ENCODE results near the gene GPR137C.

Gene GPR137C

DNA sequence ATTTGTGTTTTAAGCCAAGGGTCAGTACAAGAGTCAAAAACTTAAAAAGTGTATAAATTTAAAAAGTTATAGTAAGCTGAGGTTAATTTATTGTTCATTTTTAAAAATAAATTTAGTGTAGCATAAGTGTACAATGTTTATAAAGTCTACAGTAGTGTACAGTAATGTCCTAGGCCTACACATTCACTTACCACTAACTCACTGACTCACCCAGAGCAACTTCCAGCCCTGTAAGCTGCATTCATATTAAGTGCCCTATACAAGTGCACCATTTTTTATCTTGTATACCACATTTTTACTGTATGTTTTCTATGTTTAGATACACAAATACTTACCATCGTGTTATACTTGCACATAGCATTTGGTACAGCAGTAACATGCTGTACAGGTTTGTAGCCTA is 37.7 kb downstream of the GPR137C start:
- ChIA-PET CTCF (no interaction called here), POLR2A (ENCODE audit: low non-redundant PET) (no interaction called here)
- TF ChIP-seq, protein P1, sequence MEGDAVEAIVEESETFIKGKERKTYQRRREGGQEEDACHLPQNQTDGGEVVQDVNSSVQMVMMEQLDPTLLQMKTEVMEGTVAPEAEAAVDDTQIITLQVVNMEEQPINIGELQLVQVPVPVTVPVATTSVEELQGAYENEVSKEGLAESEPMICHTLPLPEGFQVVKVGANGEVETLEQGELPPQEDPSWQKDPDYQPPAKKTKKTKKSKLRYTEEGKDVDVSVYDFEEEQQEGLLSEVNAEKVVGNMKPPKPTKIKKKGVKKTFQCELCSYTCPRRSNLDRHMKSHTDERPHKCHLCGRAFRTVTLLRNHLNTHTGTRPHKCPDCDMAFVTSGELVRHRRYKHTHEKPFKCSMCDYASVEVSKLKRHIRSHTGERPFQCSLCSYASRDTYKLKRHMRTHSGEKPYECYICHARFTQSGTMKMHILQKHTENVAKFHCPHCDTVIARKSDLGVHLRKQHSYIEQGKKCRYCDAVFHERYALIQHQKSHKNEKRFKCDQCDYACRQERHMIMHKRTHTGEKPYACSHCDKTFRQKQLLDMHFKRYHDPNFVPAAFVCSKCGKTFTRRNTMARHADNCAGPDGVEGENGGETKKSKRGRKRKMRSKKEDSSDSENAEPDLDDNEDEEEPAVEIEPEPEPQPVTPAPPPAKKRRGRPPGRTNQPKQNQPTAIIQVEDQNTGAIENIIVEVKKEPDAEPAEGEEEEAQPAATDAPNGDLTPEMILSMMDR (conservative IDR thresholded peaks at IDR 0.05; ENCODE audit: low read depth): no peak
- DNase-seq (ENCODE audit: low spot score): no peak
- H3K27ac ChIP-seq: no peak overlapping the region

DNA sequence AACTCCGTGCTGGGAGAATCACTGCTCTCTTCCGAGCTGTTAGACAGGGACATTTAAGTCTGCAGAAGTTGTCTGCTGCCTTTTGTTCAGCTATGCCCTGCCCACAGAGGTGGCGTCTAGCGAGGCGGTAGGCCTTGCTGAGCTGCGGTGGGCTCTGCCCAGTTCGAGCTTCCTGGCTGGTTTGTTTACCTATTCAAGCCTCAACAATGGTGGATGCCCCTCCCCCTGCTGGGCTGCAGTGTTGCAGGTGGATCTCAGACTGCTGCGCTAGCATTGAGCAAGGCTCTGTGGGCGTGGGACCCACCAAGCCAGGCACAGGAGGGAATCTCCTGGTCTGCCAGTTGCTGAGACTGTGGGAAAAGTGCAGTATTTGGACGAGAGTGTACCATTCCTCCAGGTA is 43.7 kb downstream of the GPR137C start:
- TF ChIP-seq, protein P1 (conservative IDR thresholded peaks at IDR 0.05; ENCODE audit: low read depth): no peak
- no peak overlapping the region for H3K27ac ChIP-seq
- DNase-seq (ENCODE audit: low spot score): no peak
- POLR2A ChIA-PET (ENCODE audit: low non-redundant PET): no interaction called here
- CTCF ChIA-PET: interaction anchor here (0.7 kb wide), 1 partner anchor 413 kb away, joined by 3 read pairs; no protein-coding TSS in a partner anchor

DNA sequence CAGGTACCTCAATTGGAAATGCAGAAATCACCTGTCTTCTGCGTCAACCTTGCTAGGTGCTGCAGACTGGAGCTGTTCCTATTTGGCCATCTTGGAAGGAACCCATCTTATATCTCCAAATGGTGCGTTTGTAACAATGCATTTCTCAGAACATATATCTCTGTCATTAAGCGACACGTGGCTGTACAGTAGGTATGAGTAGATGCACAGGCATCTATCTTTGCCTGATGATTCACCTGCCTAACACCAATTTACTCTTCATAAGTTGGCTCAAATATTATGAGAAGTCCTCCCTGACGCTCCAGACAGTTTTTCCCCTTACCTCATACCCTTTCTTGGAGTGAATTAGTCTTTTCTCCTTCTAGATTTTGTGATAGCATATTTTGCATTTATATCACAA is 44.2 kb downstream of the GPR137C start:
- CTCF ChIA-PET: interaction anchor here (0.6 kb wide), 1 partner anchor 52 kb away, joined by 3 read pairs; no protein-coding TSS in a partner anchor
- POLR2A ChIA-PET (ENCODE audit: low non-redundant PET): no interaction called here
- DNase-seq (ENCODE audit: low spot score): peak; percentile 54
- TF ChIP-seq, protein P1 (conservative IDR thresholded peaks at IDR 0.05; ENCODE audit: low read depth): no peak
- H3K27ac ChIP-seq: no peak overlapping the region

DNA sequence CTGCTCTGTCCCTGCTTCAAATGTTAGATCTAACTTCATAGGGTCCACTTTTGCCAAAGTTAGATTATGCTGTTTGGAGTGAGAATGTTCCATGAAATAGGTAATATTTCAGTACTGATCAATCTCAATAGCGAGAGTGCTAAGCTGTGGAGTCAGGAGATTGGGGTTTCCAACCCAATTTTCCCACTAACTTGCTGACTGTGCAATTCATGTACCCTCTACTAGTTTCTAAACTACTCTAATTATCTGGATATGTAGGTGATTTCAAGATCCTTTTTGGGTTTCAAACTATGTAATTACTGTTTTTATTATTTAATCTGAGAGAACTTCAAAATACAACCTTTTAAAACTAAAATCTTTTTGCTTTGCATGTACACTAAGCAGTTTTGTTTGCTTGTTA is 45.9 kb downstream of the GPR137C start:
- DNase-seq (ENCODE audit: low spot score): no peak
- ChIA-PET POLR2A (ENCODE audit: low non-redundant PET) (no interaction called here), CTCF (no interaction called here)
- TF ChIP-seq, protein P1 (conservative IDR thresholded peaks at IDR 0.05; ENCODE audit: low read depth): no peak
- no peak overlapping the region for H3K27ac ChIP-seq

DNA sequence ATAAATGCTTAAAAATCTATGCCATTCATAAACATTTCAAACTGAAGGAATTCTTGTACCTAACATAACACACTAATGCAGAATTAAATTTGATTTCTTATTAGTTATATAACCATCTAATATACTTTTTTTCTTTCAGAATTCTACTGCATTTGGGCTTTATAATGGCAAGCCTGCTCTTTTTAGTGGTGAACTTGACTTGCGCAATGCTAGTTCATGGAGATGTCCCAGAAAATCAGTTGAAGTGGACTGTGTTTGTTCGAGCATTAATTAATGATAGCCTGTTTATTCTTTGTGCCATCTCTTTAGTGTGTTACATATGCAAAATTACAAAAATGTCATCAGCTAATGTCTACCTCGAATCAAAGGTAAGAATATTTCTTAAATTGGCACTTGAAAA is 47.3 kb downstream of the GPR137C start:
- ChIA-PET POLR2A (ENCODE audit: low non-redundant PET) (no interaction called here), CTCF (no interaction called here)
- H3K27ac ChIP-seq: no peak overlapping the region
- no peak for DNase-seq (ENCODE audit: low spot score)
- TF ChIP-seq, protein P1 (conservative IDR thresholded peaks at IDR 0.05; ENCODE audit: low read depth): no peak

DNA sequence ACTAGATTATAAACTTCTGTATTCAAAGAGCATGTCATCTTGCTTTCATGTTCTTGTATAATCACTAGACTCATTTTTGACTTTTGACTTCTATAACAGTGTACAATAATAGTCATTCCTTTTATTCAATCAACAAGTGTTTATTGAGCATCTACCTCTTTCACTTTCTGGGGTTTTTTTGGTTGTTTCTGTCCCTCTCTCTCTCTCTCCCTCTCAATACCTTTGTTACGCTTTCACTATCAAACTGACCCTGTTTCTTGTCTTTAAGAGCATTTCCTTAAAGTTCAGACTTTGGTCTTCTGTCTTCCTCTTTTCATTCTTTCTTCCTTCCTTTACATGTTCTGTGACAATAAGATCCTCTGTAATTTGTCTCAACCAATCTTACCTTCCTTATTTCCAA is 49.5 kb downstream of the GPR137C start:
- DNase-seq (ENCODE audit: low spot score): no peak
- no peak overlapping the region for H3K27ac ChIP-seq
- ChIA-PET CTCF (no interaction called here), POLR2A (ENCODE audit: low non-redundant PET) (no interaction called here)
- TF ChIP-seq, protein P1 (conservative IDR thresholded peaks at IDR 0.05; ENCODE audit: low read depth): no peak

DNA sequence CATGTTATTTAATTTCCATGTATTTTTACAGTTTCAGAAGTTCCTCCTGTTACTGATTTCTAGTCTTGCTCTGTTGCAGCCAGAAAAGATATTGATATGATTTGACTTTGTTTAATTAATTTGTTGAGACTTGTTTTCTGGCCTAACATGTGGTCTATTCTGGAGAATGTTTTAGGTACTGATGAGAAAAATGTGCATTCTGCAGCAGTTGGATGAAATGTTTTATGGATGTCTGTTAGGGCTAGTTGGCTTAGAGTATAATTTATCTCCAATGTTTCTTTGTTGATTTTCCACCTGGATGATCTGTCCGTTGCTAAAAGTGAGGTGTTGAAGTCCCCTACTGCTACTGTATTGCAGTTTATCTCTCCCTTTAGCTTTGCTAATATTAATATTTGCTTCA is 54.4 kb downstream of the GPR137C start:
- CTCF ChIA-PET: no interaction called here
- TF ChIP-seq, protein P1 (conservative IDR thresholded peaks at IDR 0.05; ENCODE audit: low read depth): no peak
- no peak for DNase-seq (ENCODE audit: low spot score)
- POLR2A ChIA-PET (ENCODE audit: low non-redundant PET): no interaction called here
- no peak overlapping the region for H3K27ac ChIP-seq
